GM19468 (cell line): ENCODE data around the gene NUP188.

Source experiments
- ATAC-seq: cut with Tn5 transposase; IDR thresholded peaks from one replicate; pipeline ENCODE4 v1.9.1; 2021; ENCODE audit warnings: mild to moderate bottlenecking, moderate library complexity, moderate number of reproducible peaks; ENCODE audit not compliant: unreplicated experiment; ENCODE audit errors: extremely low read depth

Gene NUP188

DNA sequence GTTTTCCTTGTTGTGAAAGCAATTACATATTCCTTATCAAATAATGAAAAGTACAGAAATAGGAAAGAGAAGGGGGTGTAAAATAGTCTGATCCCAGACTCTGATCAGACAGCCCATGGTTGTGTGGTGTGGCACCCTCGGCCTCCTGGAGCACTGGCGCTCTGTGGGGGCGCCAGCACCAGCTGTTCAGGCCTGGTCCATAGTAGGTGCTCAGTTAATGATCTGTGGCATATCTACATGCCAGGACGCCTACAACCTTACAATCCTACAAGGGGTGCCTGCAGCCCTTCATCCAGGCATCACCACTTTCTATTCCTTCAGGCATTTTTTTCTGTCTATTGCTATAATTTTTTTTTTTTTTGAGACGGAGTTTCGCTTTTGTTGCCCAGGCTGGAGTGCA is 105.5 kb downstream of the NUP188 start:
- ATAC-seq: no peak

DNA sequence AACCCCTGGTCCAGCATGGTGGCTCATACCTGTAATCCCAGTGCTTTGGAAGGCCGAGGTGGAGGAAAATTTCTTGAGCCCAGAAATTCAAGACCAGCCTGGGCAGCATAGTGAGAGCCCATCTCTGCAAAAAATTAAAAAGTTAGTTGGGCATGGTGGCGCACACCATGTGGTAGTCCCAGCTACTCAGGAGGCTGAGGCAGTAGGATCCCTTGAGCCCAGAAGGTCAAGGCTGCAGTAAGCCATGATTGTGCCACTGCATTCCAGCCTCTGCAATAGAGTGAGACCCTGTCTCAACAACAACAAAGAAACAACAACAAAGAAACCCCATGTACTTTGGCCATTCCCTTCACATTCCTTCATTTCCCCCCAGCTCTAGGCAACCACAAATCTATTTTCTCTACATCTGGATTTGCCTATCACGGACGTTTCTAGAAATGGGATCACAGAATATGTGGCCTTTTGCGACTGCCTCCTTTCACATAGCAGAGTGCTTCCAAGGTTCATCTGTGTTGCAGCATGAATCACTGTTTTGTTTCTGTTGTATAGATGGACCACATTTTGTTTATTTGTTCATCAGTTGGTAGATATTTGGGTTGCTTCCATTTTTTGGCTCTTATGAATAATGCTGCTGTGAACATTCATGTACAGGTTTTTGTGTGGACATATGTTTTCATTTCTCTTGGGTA is 106.8 kb downstream of the NUP188 start:
- ATAC-seq: no peak
